Stimulated activated CD4-positive, alpha-beta T cell treated with anti-CD3 and anti-CD28 coated beads, Interleukin-12 subunit alpha, Interleukin-12 subunit beta, amount 100 ng/mL, for 24 hours (primary cell): ENCODE data around the gene CPXM2.

Experiments
- DNase-seq, 2 experiments: peaks; one replicate each; pipeline ENCODE4 v3.0.0-alpha.2; 2020; ENCODE audit warnings: low read depth in 2 of 2

CPXM2 gene

GRCh38 chr10:123772645-123773508, 118.7 kb downstream of the CPXM2 start:
- DNase-seq: peak in 1 of 2 experiments; percentile 4

GRCh38 chr10:123771877-123772644, 119.5 kb downstream of the CPXM2 start:
- no peak for DNase-seq

GRCh38 chr10:123769647-123770046, 122.0 kb downstream of the CPXM2 start:
- DNase-seq: no peak

- DNase-seq: no peak
Measured at GRCh38 chr10:123766761-123767160, 124.8 kb downstream of the CPXM2 start.

- no peak for DNase-seq
Measured at GRCh38 chr10:123766012-123766411, 125.6 kb downstream of the CPXM2 start.

- no peak for DNase-seq
Measured at GRCh38 chr10:123761666-123762230, 129.9 kb downstream of the CPXM2 start.

GRCh38 chr10:123761038-123761428, 130.6 kb downstream of the CPXM2 start:
- DNase-seq: no peak

GRCh38 chr10:123760356-123761037, 131.1 kb downstream of the CPXM2 start:
- DNase-seq: no peak

GRCh38 chr10:123759501-123760031, 132.0 kb downstream of the CPXM2 start:
- DNase-seq: no peak

GRCh38 chr10:123759041-123759440, 132.6 kb downstream of the CPXM2 start:
- no peak for DNase-seq

- no peak for DNase-seq
Measured at GRCh38 chr10:123757853-123758252, 133.8 kb downstream of the CPXM2 start.

- DNase-seq: no peak
Measured at GRCh38 chr10:123755061-123755460, 136.5 kb downstream of the CPXM2 start.

GRCh38 chr10:123754123-123754522, 137.5 kb downstream of the CPXM2 start:
- DNase-seq: no peak

GRCh38 chr10:123751342-123752134, 140.1 kb downstream of the CPXM2 start:
- DNase-seq: no peak

GRCh38 chr10:123750901-123751300, 140.7 kb downstream of the CPXM2 start:
- DNase-seq: no peak

- DNase-seq: no peak
Measured at GRCh38 chr10:123748711-123749110, 142.9 kb downstream of the CPXM2 start.

- DNase-seq: no peak
Measured at GRCh38 chr10:123747426-123747825, 144.2 kb downstream of the CPXM2 start.

GRCh38 chr10:123746942-123747341, 144.7 kb downstream of the CPXM2 start:
- DNase-seq: no peak

GRCh38 chr10:123746520-123746919, 145.1 kb downstream of the CPXM2 start:
- no peak for DNase-seq

GRCh38 chr10:123746061-123746460, 145.5 kb downstream of the CPXM2 start:
- no peak for DNase-seq

- no peak for DNase-seq
Measured at GRCh38 chr10:123744224-123744536, 147.4 kb downstream of the CPXM2 start.
